ENCODE measurements around the gene RAD51C.
A peak's percentile ranks its signal among the peaks of the same experiment; 100 is the strongest.
"Not testable (repeated sequence)": the region's sequence is repeated elsewhere in the genome, so short reads cannot be mapped to it uniquely, and the experiment has no call there.

RAD51C gene

DNA sequence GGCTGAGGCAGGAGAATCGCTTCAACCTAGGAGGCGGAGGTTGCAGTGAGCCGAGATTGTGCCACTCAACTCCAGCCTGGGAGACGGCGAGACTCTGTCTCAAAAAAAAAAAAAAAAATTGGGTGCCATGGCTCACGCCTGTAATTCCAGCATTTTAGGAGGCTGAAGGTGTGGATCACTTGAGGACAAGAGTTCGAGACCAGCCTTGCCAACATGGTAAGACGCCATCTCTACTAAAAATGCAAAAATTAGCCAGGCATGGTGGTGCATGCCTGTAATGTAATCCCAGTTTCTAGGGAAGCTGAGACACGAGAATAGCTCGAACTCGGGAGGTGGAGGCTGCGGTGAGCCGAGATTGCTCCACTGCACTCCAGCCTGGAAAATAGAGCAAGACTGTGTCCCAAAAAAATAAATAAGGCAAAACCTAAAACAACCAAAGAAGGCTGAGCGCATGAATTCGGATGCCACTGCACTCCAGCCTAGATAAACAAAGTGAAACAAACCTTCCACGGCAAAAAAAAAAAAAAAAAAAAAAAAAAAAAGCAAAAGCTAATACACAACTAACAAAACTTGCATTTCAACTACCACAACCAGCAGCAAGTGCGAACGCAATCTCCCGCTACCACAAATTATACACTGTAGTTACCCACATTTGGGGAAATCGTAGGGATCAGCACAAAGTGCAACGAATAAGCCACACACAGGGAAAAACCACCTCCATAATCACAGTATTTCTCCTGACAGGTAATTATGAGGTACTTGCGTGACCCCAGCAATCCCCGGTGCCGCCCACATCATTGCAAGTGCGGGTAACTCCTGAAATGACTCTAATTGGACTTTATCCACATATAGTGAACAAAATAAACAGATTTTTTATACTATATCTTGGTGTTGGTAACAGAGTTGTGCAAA, 26.2 kb upstream of the RAD51C start:
- Histone ChIP-seq H3K9ac (ENCODE audit: low read depth in 1 of 2, low read length in 2 of 2) (no peak overlapping the region), H3K36me3 (ENCODE audit: control insufficient read depth in 2 of 2, insufficient read depth in 2 of 2, low read length in 2 of 2) (no peaks in the 10 kb centered on the region), H3K27ac (ENCODE audit: low read depth in 2 of 2, low read length in 2 of 2) (no peak overlapping the region), H3K4me1 (ENCODE audit: control insufficient read depth in 2 of 2, insufficient read depth in 2 of 2, low read length in 2 of 2) (no peaks in the 10 kb centered on the region), H3K4me3 (ENCODE audit: low read length in 2 of 2) (peak overlapping the region; percentile 41 to 59), H3K9me3 (ENCODE audit: control insufficient read depth in 2 of 2, low read length in 2 of 2) (no peaks in the 10 kb centered on the region), H3K27me3 (ENCODE audit: control insufficient read depth in 2 of 2, insufficient read depth in 2 of 2, low read length in 2 of 2) (no peaks in the 10 kb centered on the region)

DNA sequence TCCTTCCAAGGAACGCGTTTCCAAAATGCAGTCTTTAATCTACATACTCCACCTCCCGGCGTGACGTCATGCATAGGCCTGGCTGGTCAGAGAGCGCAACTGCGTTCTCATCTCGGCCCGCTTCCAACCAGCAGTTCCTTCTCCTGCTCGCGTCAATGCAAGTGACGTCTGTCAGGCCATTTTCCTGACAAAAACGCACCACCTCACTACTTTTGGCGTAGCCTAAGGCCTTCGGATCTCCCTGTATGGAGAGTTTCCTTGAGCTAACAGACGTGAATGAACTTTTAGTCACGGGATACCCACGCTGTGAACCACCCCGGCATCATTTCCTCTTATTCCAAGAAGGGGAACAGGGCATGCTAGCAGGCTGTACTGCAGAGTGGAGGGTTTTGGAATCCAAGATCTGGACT, 25.5 kb upstream of the RAD51C start:
- H3K27me3 ChIP-seq (ENCODE audit: control insufficient read depth in 2 of 2, insufficient read depth in 2 of 2, low read length in 2 of 2) = no peaks in the 10 kb centered on the region
- no peaks in the 10 kb centered on the region for H3K36me3 ChIP-seq (ENCODE audit: control insufficient read depth in 2 of 2, insufficient read depth in 2 of 2, low read length in 2 of 2)
- H3K9me3 ChIP-seq (ENCODE audit: control insufficient read depth in 2 of 2, low read length in 2 of 2) = no peaks in the 10 kb centered on the region
- peak overlapping the region in 1 of 2 donors; percentile 26 for H3K9ac ChIP-seq (ENCODE audit: low read depth in 1 of 2, low read length in 2 of 2)
- peak overlapping the region in 1 of 2 donors; percentile 1 for H3K27ac ChIP-seq (ENCODE audit: low read depth in 2 of 2, low read length in 2 of 2)
- no peaks in the 10 kb centered on the region for H3K4me1 ChIP-seq (ENCODE audit: control insufficient read depth in 2 of 2, insufficient read depth in 2 of 2, low read length in 2 of 2)
- peak overlapping the region; percentile 41 to 59 for H3K4me3 ChIP-seq (ENCODE audit: low read length in 2 of 2)

DNA sequence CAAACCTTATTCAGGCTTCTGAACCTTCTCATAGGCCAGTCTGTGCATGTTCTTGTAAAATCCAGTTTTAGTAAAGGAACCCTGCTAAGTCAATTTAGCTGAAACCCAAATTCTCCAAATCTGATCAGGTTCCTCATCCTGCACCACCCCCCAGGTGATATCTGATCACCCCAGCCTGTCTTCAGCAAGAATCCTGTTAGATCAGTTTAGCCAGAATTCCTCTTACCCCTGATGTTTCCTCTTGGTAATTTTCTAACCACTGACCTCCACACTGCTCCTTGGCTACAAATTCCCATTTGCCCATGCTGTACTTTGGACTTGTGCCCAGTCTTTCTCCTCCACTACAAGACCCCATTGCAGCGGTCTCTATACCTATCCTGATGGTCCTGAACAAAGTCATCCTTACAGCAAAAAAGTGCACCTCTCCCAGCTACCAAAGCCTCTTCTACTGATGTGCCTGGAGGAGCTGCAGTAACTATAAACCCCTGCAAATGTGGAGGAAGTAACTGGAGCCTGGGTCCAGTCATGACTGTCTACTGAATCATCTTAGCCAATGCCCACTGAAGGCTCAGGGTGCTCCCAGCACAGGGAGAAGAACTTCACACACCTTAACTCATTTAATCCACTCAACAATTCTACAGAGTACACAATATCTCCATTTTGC, 24.3 kb upstream of the RAD51C start:
- Histone ChIP-seq H3K9ac (ENCODE audit: low read depth in 1 of 2, low read length in 2 of 2) (no peak overlapping the region), H3K36me3 (ENCODE audit: control insufficient read depth in 2 of 2, insufficient read depth in 2 of 2, low read length in 2 of 2) (no peaks in the 10 kb centered on the region), H3K4me3 (ENCODE audit: low read length in 2 of 2) (no peak overlapping the region), H3K9me3 (ENCODE audit: control insufficient read depth in 2 of 2, low read length in 2 of 2) (no peaks in the 10 kb centered on the region), H3K27me3 (ENCODE audit: control insufficient read depth in 2 of 2, insufficient read depth in 2 of 2, low read length in 2 of 2) (no peaks in the 10 kb centered on the region), H3K4me1 (ENCODE audit: control insufficient read depth in 2 of 2, insufficient read depth in 2 of 2, low read length in 2 of 2) (no peaks in the 10 kb centered on the region), H3K27ac (ENCODE audit: low read depth in 2 of 2, low read length in 2 of 2) (no peak overlapping the region)

DNA sequence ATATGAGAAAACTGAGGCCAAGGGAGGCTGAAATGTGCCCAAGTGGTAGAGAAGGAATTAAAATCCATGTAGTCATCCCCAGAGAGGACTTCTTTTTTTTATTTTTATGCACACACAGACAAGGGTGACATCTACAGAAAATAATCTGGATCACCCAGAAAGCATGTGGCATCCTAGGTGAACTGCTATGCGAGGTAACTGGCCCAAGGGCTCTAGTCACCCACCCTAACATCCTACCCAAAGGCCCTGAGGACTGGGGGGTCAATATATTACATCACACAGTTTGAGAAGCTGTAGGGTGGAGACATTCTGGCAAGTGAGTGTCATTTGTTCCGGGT, 23.8 kb upstream of the RAD51C start:
- H3K4me3 ChIP-seq (ENCODE audit: low read length in 2 of 2) = no peak overlapping the region
- no peaks in the 10 kb centered on the region for H3K4me1 ChIP-seq (ENCODE audit: control insufficient read depth in 2 of 2, insufficient read depth in 2 of 2, low read length in 2 of 2)
- no peak overlapping the region for H3K27ac ChIP-seq (ENCODE audit: low read depth in 2 of 2, low read length in 2 of 2)
- H3K27me3 ChIP-seq (ENCODE audit: control insufficient read depth in 2 of 2, insufficient read depth in 2 of 2, low read length in 2 of 2) = no peaks in the 10 kb centered on the region
- H3K36me3 ChIP-seq (ENCODE audit: control insufficient read depth in 2 of 2, insufficient read depth in 2 of 2, low read length in 2 of 2) = no peaks in the 10 kb centered on the region
- H3K9me3 ChIP-seq (ENCODE audit: control insufficient read depth in 2 of 2, low read length in 2 of 2) = no peaks in the 10 kb centered on the region
- no peak overlapping the region for H3K9ac ChIP-seq (ENCODE audit: low read depth in 1 of 2, low read length in 2 of 2)

- no peaks in the 10 kb centered on the region for H3K27me3 ChIP-seq (ENCODE audit: control insufficient read depth in 2 of 2, insufficient read depth in 2 of 2, low read length in 2 of 2)
- H3K9me3 ChIP-seq (ENCODE audit: control insufficient read depth in 2 of 2, low read length in 2 of 2) = no peaks in the 10 kb centered on the region
- no peak overlapping the region for H3K27ac ChIP-seq (ENCODE audit: low read depth in 2 of 2, low read length in 2 of 2)
- no peaks in the 10 kb centered on the region for H3K4me1 ChIP-seq (ENCODE audit: control insufficient read depth in 2 of 2, insufficient read depth in 2 of 2, low read length in 2 of 2)
- no peak overlapping the region for H3K4me3 ChIP-seq (ENCODE audit: low read length in 2 of 2)
- no peak overlapping the region for H3K9ac ChIP-seq (ENCODE audit: low read depth in 1 of 2, low read length in 2 of 2)
- H3K36me3 ChIP-seq (ENCODE audit: control insufficient read depth in 2 of 2, insufficient read depth in 2 of 2, low read length in 2 of 2) = no peaks in the 10 kb centered on the region
These were observed 22.5 kb upstream of the RAD51C start for GRCh38 chr17:58669853-58670252.

GRCh38 chr17:58671969-58672368, 20.4 kb upstream of the RAD51C start:
- no peaks in the 10 kb centered on the region for H3K9me3 ChIP-seq (ENCODE audit: control insufficient read depth in 2 of 2, low read length in 2 of 2)
- no peaks in the 10 kb centered on the region for H3K4me1 ChIP-seq (ENCODE audit: control insufficient read depth in 2 of 2, insufficient read depth in 2 of 2, low read length in 2 of 2)
- H3K9ac ChIP-seq (ENCODE audit: low read depth in 1 of 2, low read length in 2 of 2) = no peak overlapping the region
- H3K27me3 ChIP-seq (ENCODE audit: control insufficient read depth in 2 of 2, insufficient read depth in 2 of 2, low read length in 2 of 2) = no peaks in the 10 kb centered on the region
- no peak overlapping the region for H3K4me3 ChIP-seq (ENCODE audit: low read length in 2 of 2)
- no peak overlapping the region for H3K27ac ChIP-seq (ENCODE audit: low read depth in 2 of 2, low read length in 2 of 2)
- no peaks in the 10 kb centered on the region for H3K36me3 ChIP-seq (ENCODE audit: control insufficient read depth in 2 of 2, insufficient read depth in 2 of 2, low read length in 2 of 2)

DNA sequence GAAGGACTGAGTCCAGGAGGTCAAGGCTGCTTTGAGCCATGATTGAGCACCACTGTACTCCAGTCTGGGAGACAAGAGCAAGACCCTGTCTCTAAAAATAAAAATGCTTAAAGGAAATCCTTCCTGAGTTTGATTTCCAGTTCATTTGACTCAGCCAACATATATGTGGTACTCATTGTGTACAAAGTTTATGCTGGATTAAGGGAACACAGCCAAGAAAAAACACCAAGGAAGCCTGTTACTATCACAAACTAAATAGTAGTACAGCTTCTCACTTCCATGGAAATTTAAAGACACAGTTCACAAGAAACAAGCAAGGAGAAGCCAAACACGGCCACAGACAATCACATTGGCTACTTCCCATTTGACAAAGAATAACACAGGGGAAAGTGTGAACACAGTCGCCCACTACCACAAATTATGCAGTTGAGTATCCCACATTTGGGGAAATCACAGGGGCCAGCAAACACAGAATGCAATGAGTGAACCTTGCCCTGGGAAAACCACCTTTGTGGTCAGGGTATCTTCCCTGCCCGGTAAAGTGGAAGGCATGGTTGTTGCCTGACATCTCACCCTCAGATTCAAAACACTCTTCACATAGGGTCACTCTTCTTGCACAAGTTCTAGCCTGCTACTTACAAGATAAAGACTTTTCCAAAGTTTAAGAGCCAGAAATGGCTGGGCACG, 15.1 kb upstream of the RAD51C start:
- Histone ChIP-seq H3K4me3 (ENCODE audit: low read length in 2 of 2) (no peak overlapping the region), H3K9ac (ENCODE audit: low read depth in 1 of 2, low read length in 2 of 2) (no peak overlapping the region), H3K4me1 (ENCODE audit: control insufficient read depth in 2 of 2, insufficient read depth in 2 of 2, low read length in 2 of 2) (no peaks in the 10 kb centered on the region), H3K9me3 (ENCODE audit: control insufficient read depth in 2 of 2, low read length in 2 of 2) (no peaks in the 10 kb centered on the region), H3K36me3 (ENCODE audit: control insufficient read depth in 2 of 2, insufficient read depth in 2 of 2, low read length in 2 of 2) (no peaks in the 10 kb centered on the region), H3K27me3 (ENCODE audit: control insufficient read depth in 2 of 2, insufficient read depth in 2 of 2, low read length in 2 of 2) (no peaks in the 10 kb centered on the region), H3K27ac (ENCODE audit: low read depth in 2 of 2, low read length in 2 of 2) (no peak overlapping the region)

DNA sequence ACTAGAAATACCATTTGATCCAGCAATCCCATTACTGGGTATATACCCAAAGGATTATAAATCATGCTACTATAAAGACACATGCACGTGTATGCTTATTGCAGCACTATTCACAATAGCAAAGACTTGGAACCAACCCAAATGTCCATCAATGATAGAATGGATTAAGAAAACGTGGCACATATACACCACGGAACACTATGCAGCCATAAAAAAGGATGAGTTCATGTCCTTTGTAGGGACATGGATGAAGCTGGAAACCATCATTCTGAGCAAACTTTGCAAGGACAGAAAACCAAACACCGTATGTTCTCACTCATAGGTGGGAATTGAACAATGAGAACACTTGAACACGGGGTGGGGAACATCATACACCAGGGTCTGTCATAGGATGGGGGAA, 14.1 kb upstream of the RAD51C start:
- not testable (repeated sequence) for H3K27ac ChIP-seq (ENCODE audit: low read depth in 2 of 2, low read length in 2 of 2); H3K27me3 ChIP-seq (ENCODE audit: control insufficient read depth in 2 of 2, insufficient read depth in 2 of 2, low read length in 2 of 2); H3K9me3 ChIP-seq (ENCODE audit: control insufficient read depth in 2 of 2, low read length in 2 of 2); H3K9ac ChIP-seq (ENCODE audit: low read depth in 1 of 2, low read length in 2 of 2); H3K4me1 ChIP-seq (ENCODE audit: control insufficient read depth in 2 of 2, insufficient read depth in 2 of 2, low read length in 2 of 2); H3K4me3 ChIP-seq (ENCODE audit: low read length in 2 of 2); H3K36me3 ChIP-seq (ENCODE audit: control insufficient read depth in 2 of 2, insufficient read depth in 2 of 2, low read length in 2 of 2)

- Histone ChIP-seq H3K4me1 (ENCODE audit: control insufficient read depth in 2 of 2, insufficient read depth in 2 of 2, low read length in 2 of 2) (no peaks in the 10 kb centered on the region), H3K4me3 (ENCODE audit: low read length in 2 of 2) (no peak overlapping the region), H3K27me3 (ENCODE audit: control insufficient read depth in 2 of 2, insufficient read depth in 2 of 2, low read length in 2 of 2) (no peaks in the 10 kb centered on the region), H3K9ac (ENCODE audit: low read depth in 1 of 2, low read length in 2 of 2) (no peak overlapping the region), H3K9me3 (ENCODE audit: control insufficient read depth in 2 of 2, low read length in 2 of 2) (no peaks in the 10 kb centered on the region), H3K36me3 (ENCODE audit: control insufficient read depth in 2 of 2, insufficient read depth in 2 of 2, low read length in 2 of 2) (no peaks in the 10 kb centered on the region), H3K27ac (ENCODE audit: low read depth in 2 of 2, low read length in 2 of 2) (no peak overlapping the region)
These were observed 13.0 kb upstream of the RAD51C start for GRCh38 chr17:58679263-58680037.

DNA sequence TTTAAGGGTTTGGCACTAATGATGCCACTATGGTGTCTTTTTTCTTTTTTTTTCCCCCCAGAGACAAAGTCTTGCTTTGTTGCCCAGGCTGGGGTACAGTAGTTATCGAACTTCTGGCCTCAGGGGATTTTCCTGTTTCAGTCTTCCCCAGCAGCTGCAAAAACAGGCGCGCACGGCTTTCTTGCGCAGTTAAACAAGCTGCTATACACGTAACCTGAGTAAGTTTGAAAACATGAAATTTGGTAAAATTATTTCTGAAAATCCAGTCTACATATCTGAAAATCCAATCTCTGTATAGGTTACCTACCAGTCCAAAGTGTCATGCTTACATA, 12.4 kb upstream of the RAD51C start:
- Histone ChIP-seq H3K9ac (ENCODE audit: low read depth in 1 of 2, low read length in 2 of 2) (no peak overlapping the region), H3K4me1 (ENCODE audit: control insufficient read depth in 2 of 2, insufficient read depth in 2 of 2, low read length in 2 of 2) (no peaks in the 10 kb centered on the region), H3K36me3 (ENCODE audit: control insufficient read depth in 2 of 2, insufficient read depth in 2 of 2, low read length in 2 of 2) (no peaks in the 10 kb centered on the region), H3K27me3 (ENCODE audit: control insufficient read depth in 2 of 2, insufficient read depth in 2 of 2, low read length in 2 of 2) (no peaks in the 10 kb centered on the region), H3K27ac (ENCODE audit: low read depth in 2 of 2, low read length in 2 of 2) (no peak overlapping the region), H3K9me3 (ENCODE audit: control insufficient read depth in 2 of 2, low read length in 2 of 2) (no peaks in the 10 kb centered on the region), H3K4me3 (ENCODE audit: low read length in 2 of 2) (no peak overlapping the region)

Data from mucosa of rectum (tissue), 2 donors.